Activated CD4-positive, alpha-beta T cell treated with anti-CD3 and anti-CD28 coated beads, Interleukin-2, amount 10 ng/mL, durations not matched to agents 7 days and 5 days (primary cell): ENCODE measurements around the gene LUZP2. TPM values are rescaled to one million over a fixed set of nuclear protein-coding genes. Genes with fewer than 3 reads are reported as not detected.

ENCODE experiments used
- CTCF ChIA-PET: fragments of 350-600 bp; sonication (Branson Sonifier 250); formaldehyde crosslinking; loops from one replicate; lab custom pipeline; 2021; ENCODE audit warnings: antibody characterized with exemption; lab: Charles Lee
- POLR2A ChIA-PET: fragments of 350-600 bp; sonication (Branson Sonifier 250); formaldehyde crosslinking; loops from one replicate; lab custom pipeline; 2021; ENCODE audit warnings: antibody characterized with exemption; lab: Charles Lee
- DNase-seq: peaks from one replicate; pipeline ENCODE4 v3.0.0-alpha.2; 2020
- H3K27ac Mint-ChIP-seq: one replicate; pipeline ENCODE4 v1.8.0; 2021; ENCODE audit warnings: mild to moderate bottlenecking, moderate library complexity, mixed read lengths
- H3K27me3 Mint-ChIP-seq: one replicate; pipeline ENCODE4 v1.8.0; 2021; ENCODE audit warnings: mixed read lengths
- H3K36me3 Mint-ChIP-seq: one replicate; pipeline ENCODE4 v1.8.0; 2021; ENCODE audit warnings: low read depth, mixed read lengths
- H3K4me1 Mint-ChIP-seq: one replicate; pipeline ENCODE4 v1.8.0; 2021; ENCODE audit warnings: mixed read lengths
- H3K4me3 Mint-ChIP-seq: one replicate; pipeline ENCODE4 v1.8.0; 2021; ENCODE audit warnings: mild to moderate bottlenecking, moderate library complexity, mixed read lengths
- H3K9me3 Mint-ChIP-seq: one replicate; pipeline ENCODE4 v1.8.0; 2021; ENCODE audit warnings: mixed read lengths
- total RNA-seq, 2 experiments: library from RNA; stranded (reverse); gene quantifications; one replicate each; pipeline ENCODE4 v1.2.3, GENCODE V29; 2021

Gene LUZP2
- total RNA-seq, 2 experiments from 2014 or later: not detected

DNA sequence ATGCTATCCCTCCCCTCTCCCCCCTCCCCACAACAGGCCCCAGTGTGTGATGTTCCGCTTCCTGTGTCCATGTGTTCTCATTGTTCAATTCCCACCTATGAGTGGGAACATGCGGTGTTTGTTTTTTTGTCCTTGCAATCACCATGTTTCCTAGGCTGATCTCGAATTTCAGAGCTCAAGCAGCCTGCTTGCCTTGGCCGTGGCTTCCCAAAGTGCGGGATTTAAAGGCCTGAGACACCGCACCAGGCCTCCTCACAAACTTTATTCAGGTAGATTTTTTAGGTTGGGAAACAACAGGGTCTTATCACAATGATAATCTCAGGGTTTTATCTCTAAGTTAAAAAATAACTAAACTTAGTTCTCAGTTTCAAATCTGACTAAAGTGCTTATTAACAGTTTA lies 125.4 kb downstream of the LUZP2 start:
- Mint-ChIP-seq H3K36me3 (no peaks in the 10 kb centered on the region), H3K27me3 (no peaks in the 10 kb centered on the region), H3K27ac (no peak overlapping the region), H3K4me3 (no peak overlapping the region), H3K9me3 (no peaks in the 10 kb centered on the region), H3K4me1 (no peaks in the 10 kb centered on the region)
- ChIA-PET CTCF (no interaction called here), POLR2A (no interaction called here)
- DNase-seq: no peak

- Mint-ChIP-seq H3K4me3 (no peak overlapping the region), H3K9me3 (no peaks in the 10 kb centered on the region), H3K27ac (no peak overlapping the region), H3K27me3 (no peaks in the 10 kb centered on the region), H3K4me1 (no peaks in the 10 kb centered on the region), H3K36me3 (no peaks in the 10 kb centered on the region)
- no peak for DNase-seq
- POLR2A ChIA-PET: no interaction called here
- CTCF ChIA-PET: no interaction called here
Measured at GRCh38 chr11:24623121-24623520, 126.3 kb downstream of the LUZP2 start.

DNA sequence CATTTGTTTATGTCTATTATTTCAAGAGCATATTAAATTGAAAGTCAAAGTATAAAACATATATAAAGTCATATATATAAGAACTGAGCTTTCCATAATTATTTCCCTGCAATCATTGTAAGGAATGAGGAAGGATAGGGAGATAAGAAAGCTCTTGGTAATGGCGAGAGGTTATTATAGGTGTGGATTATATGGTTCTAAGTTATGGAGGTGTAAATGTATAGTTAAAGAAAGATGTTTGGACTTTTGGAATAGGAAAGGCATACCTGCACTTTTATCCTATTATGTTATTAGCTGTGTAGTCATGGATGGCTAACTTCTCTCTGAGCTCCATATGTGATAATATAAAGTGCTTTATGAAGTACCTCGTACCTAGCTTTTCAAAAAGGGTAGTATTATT lies 127.6 kb downstream of the LUZP2 start:
- H3K4me1 Mint-ChIP-seq: no peaks in the 10 kb centered on the region
- POLR2A ChIA-PET: no interaction called here
- H3K27ac Mint-ChIP-seq: no peak overlapping the region
- H3K27me3 Mint-ChIP-seq: no peaks in the 10 kb centered on the region
- H3K36me3 Mint-ChIP-seq: no peaks in the 10 kb centered on the region
- CTCF ChIA-PET: no interaction called here
- H3K4me3 Mint-ChIP-seq: no peak overlapping the region
- DNase-seq: no peak
- H3K9me3 Mint-ChIP-seq: no peaks in the 10 kb centered on the region

- Mint-ChIP-seq H3K27me3 (no peaks in the 10 kb centered on the region), H3K36me3 (no peaks in the 10 kb centered on the region), H3K4me1 (no peaks in the 10 kb centered on the region), H3K4me3 (no peak overlapping the region), H3K9me3 (no peaks in the 10 kb centered on the region), H3K27ac (no peak overlapping the region)
- ChIA-PET CTCF (no interaction called here), POLR2A (no interaction called here)
- DNase-seq: no peak
Measured at GRCh38 chr11:24625975-24626374, 129.1 kb downstream of the LUZP2 start.

- peaks cover 4% of the 10 kb centered on the region for H3K9me3 Mint-ChIP-seq
- no peak overlapping the region for H3K27ac Mint-ChIP-seq
- H3K27me3 Mint-ChIP-seq: no peaks in the 10 kb centered on the region
- H3K4me3 Mint-ChIP-seq: no peak overlapping the region
- ChIA-PET CTCF (no interaction called here), POLR2A (no interaction called here)
- H3K4me1 Mint-ChIP-seq: no peaks in the 10 kb centered on the region
- no peak for DNase-seq
- H3K36me3 Mint-ChIP-seq: no peaks in the 10 kb centered on the region
Measured at GRCh38 chr11:24628224-24628776, 131.4 kb downstream of the LUZP2 start.

GRCh38 chr11:24634606-24635160 lies 137.8 kb downstream of the LUZP2 start:
- Mint-ChIP-seq H3K4me1 (no peaks in the 10 kb centered on the region), H3K9me3 (peaks cover 4% of the 10 kb centered on the region), H3K27me3 (no peaks in the 10 kb centered on the region), H3K4me3 (no peak overlapping the region), H3K27ac (no peak overlapping the region), H3K36me3 (no peaks in the 10 kb centered on the region)
- CTCF ChIA-PET: no interaction called here
- POLR2A ChIA-PET: no interaction called here
- DNase-seq: no peak

DNA sequence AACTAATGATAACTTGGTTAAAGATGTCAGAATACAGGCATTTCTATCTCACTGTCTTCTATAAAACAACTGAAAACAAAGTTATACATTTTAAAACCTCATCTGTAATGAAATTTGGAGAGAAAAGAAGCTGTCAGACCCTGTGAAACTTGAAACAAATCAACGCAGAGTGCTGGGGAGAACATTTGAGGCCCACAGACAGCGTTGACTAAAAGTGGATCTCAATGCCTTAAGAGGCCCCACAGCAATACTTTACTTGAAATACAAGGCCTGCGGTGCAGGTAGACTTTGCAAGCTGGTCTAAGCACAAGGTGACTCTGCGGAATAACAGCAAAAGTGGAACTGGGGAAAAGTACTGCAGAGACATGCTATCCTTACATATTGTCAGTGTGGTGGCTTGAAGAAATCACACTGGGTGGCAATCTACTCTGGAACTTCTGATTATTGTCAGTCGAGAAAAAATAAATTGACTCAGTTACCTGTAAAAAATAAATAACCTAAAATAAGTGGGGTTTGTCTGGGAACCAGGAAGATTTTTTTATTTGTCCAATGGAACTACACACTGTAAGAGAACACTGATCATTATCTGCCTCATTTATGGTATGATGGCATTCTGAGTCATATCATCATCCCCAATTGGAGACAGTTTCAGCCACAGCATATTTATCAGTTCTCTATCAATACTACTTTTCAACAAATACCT lies 138.9 kb downstream of the LUZP2 start:
- Mint-ChIP-seq H3K4me1 (no peaks in the 10 kb centered on the region), H3K4me3 (no peak overlapping the region), H3K27ac (no peak overlapping the region), H3K27me3 (no peaks in the 10 kb centered on the region), H3K9me3 (peaks cover 4% of the 10 kb centered on the region), H3K36me3 (no peaks in the 10 kb centered on the region)
- ChIA-PET POLR2A (no interaction called here), CTCF (no interaction called here)
- no peak for DNase-seq

DNA sequence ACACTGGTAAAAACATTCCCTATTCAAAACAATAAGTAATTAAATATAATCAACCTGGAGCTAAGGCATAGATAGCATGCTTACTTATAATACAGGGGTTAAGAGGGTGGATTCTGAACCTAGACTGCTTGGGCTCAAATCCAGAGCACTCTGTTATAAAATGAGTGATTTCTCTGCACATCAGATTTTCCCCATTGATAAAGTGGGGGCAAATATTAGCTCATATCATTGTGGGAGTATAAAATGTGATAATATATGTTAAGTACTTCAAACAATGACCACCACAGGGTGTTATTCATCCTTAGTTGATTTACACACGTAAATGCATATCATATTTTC lies 139.4 kb downstream of the LUZP2 start:
- Mint-ChIP-seq H3K4me3 (no peak overlapping the region), H3K27me3 (no peaks in the 10 kb centered on the region), H3K9me3 (peaks cover 2% of the 10 kb centered on the region), H3K36me3 (no peaks in the 10 kb centered on the region), H3K27ac (no peak overlapping the region), H3K4me1 (no peaks in the 10 kb centered on the region)
- no peak for DNase-seq
- POLR2A ChIA-PET: no interaction called here
- CTCF ChIA-PET: no interaction called here

DNA sequence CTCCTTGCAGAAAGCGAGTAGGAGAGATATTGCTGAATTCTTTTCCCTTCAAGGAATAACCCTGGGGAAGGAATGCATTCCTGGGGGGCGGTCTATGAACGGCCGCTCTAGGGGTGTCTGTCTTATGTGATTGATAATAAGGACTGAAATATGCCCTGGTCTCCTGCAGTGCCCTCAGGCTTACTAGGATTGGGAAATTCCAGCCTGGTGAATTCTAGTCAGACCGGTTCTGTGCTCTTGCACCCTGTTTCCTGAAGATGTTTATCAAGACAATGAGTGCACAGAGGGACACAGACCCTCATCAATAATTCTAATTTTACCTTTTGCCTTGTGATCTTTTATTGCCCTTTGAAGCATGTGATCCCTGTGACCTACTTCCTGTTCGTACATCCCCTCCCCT lies 140.7 kb downstream of the LUZP2 start:
- no peak overlapping the region for H3K4me3 Mint-ChIP-seq
- DNase-seq: no peak
- no peak overlapping the region for H3K27ac Mint-ChIP-seq
- no peaks in the 10 kb centered on the region for H3K27me3 Mint-ChIP-seq
- CTCF ChIA-PET: no interaction called here
- H3K36me3 Mint-ChIP-seq: no peaks in the 10 kb centered on the region
- H3K9me3 Mint-ChIP-seq: no peaks in the 10 kb centered on the region
- H3K4me1 Mint-ChIP-seq: no peaks in the 10 kb centered on the region
- POLR2A ChIA-PET: no interaction called here

GRCh38 chr11:24642648-24643047 lies 145.8 kb downstream of the LUZP2 start:
- no peaks in the 10 kb centered on the region for H3K27me3 Mint-ChIP-seq
- no peaks in the 10 kb centered on the region for H3K36me3 Mint-ChIP-seq
- DNase-seq: no peak
- no peaks in the 10 kb centered on the region for H3K4me1 Mint-ChIP-seq
- H3K4me3 Mint-ChIP-seq: no peak overlapping the region
- H3K27ac Mint-ChIP-seq: no peak overlapping the region
- ChIA-PET POLR2A (interaction anchor here (0.6 kb wide), 1 partner anchor 327 kb away, joined by 4 read pairs; no protein-coding TSS in a partner anchor), CTCF (no interaction called here)
- no peaks in the 10 kb centered on the region for H3K9me3 Mint-ChIP-seq

- ChIA-PET POLR2A (no interaction called here), CTCF (no interaction called here)
- Mint-ChIP-seq H3K4me1 (no peaks in the 10 kb centered on the region), H3K9me3 (no peaks in the 10 kb centered on the region), H3K4me3 (no peak overlapping the region), H3K27me3 (no peaks in the 10 kb centered on the region), H3K27ac (no peak overlapping the region), H3K36me3 (no peaks in the 10 kb centered on the region)
- no peak for DNase-seq
Measured at GRCh38 chr11:24645563-24645962, 148.7 kb downstream of the LUZP2 start.

- CTCF ChIA-PET: no interaction called here
- Mint-ChIP-seq H3K27ac (no peak overlapping the region), H3K9me3 (peaks cover 3% of the 10 kb centered on the region), H3K27me3 (no peaks in the 10 kb centered on the region), H3K4me1 (no peaks in the 10 kb centered on the region), H3K36me3 (no peaks in the 10 kb centered on the region), H3K4me3 (no peak overlapping the region)
- DNase-seq: no peak
- POLR2A ChIA-PET: no interaction called here
Measured at GRCh38 chr11:24651873-24652272, 155.0 kb downstream of the LUZP2 start.

- ChIA-PET CTCF (no interaction called here), POLR2A (no interaction called here)
- DNase-seq: no peak
- H3K9me3 Mint-ChIP-seq: peaks cover 3% of the 10 kb centered on the region
- H3K27me3 Mint-ChIP-seq: no peaks in the 10 kb centered on the region
- H3K27ac Mint-ChIP-seq: no peak overlapping the region
- H3K4me3 Mint-ChIP-seq: no peak overlapping the region
- H3K36me3 Mint-ChIP-seq: no peaks in the 10 kb centered on the region
- no peaks in the 10 kb centered on the region for H3K4me1 Mint-ChIP-seq
Measured at GRCh38 chr11:24653901-24654300, 157.0 kb downstream of the LUZP2 start.

- ChIA-PET CTCF (no interaction called here), POLR2A (no interaction called here)
- H3K4me3 Mint-ChIP-seq: no peak overlapping the region
- no peaks in the 10 kb centered on the region for H3K27me3 Mint-ChIP-seq
- H3K9me3 Mint-ChIP-seq: peaks cover 11% of the 10 kb centered on the region
- no peak overlapping the region for H3K27ac Mint-ChIP-seq
- H3K4me1 Mint-ChIP-seq: no peaks in the 10 kb centered on the region
- H3K36me3 Mint-ChIP-seq: no peaks in the 10 kb centered on the region
- DNase-seq: no peak
Measured at GRCh38 chr11:24661331-24661730, 164.5 kb downstream of the LUZP2 start.
